ENCODE results near the gene FRMD3.

DNA sequence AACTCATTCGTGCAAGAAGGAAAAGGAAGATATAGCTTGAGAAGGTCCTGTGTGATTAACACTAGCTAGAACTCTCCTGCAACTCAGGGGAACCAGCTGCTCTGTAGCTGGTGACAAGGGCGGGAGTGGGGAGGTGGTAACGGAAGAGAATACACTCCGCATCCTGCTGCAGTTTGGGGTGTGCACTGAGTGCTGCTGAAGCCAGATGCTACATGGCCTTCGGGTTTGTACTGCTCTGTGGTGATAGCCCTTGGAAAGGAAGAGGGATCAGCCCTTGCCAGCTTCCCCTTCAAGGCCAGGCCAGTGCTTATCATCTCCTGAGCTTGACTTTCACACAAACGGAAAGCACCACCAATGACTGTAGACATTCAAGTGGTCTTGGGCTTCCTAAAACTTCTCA, 34.3 kb downstream of the FRMD3 start:
- no peak for TF ChIP-seq POLR2A (IDR thresholded peaks at IDR 0.05)
- TF ChIP-seq, protein P1, sequence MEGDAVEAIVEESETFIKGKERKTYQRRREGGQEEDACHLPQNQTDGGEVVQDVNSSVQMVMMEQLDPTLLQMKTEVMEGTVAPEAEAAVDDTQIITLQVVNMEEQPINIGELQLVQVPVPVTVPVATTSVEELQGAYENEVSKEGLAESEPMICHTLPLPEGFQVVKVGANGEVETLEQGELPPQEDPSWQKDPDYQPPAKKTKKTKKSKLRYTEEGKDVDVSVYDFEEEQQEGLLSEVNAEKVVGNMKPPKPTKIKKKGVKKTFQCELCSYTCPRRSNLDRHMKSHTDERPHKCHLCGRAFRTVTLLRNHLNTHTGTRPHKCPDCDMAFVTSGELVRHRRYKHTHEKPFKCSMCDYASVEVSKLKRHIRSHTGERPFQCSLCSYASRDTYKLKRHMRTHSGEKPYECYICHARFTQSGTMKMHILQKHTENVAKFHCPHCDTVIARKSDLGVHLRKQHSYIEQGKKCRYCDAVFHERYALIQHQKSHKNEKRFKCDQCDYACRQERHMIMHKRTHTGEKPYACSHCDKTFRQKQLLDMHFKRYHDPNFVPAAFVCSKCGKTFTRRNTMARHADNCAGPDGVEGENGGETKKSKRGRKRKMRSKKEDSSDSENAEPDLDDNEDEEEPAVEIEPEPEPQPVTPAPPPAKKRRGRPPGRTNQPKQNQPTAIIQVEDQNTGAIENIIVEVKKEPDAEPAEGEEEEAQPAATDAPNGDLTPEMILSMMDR (IDR thresholded peaks at IDR 0.05): no peak
